ENCODE measurements around the gene RNASEH2A. TPM values are rescaled to one million over a fixed set of nuclear protein-coding genes. Genes with fewer than 3 reads are reported as not detected.
"Not testable (repeated sequence)": the region's sequence is repeated elsewhere in the genome, so short reads cannot be mapped to it uniquely, and the experiment has no call there.

The RNASEH2A gene
- polyA plus RNA-seq, 1 donor (not counting 4 experiments of a cell fraction or from before 2014, with no cell fraction given): 19.7 TPM

DNA sequence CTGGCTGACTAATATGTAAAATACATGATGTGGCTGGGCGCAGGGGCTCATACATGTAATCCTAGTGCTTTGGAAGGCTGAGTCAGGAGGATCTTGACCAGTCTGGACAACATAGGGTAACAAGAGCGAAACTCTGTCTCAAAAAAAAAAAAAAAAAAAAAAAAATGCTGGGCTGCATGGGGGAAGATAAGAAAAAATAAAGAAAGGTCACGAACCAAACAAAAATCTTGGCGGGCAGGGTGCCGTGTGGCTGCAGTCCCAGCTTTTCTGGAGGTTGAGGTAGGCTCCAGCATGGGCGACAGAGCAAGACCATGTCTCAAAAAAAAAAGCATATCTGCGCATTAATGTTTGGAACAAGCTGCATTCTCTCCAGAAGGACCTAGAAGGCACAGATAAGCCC lies 8.7 kb downstream of the RNASEH2A start:
- Histone ChIP-seq H3K4me3 (ENCODE audit: control insufficient read depth in 2 of 3, extremely low read depth in 1 of 3, insufficient read depth in 2 of 3, low read depth in 1 of 3, low read length in 3 of 3) (no peak overlapping the region), H3K9me3 (ENCODE audit: control insufficient read depth, low read depth, low read length) (no peaks in the 10 kb centered on the region), H2AFZ (ENCODE audit: control insufficient read depth, low read length) (no peak overlapping the region), H3K79me2 (ENCODE audit: control insufficient read depth, insufficient read depth, low read length) (no peaks in the 10 kb centered on the region), H3K36me3 (ENCODE audit: control insufficient read depth in 2 of 2, extremely low read depth in 1 of 2, insufficient read depth in 2 of 2, low read length in 2 of 2) (peaks cover 0 to 2% of the 10 kb centered on the region in 2 experiments), H3K4me1 (ENCODE audit: control insufficient read depth, extremely low read depth, insufficient read depth, low read length) (no peaks in the 10 kb centered on the region), H3K27me3 (ENCODE audit: control insufficient read depth, extremely low read depth, insufficient read depth, low read length) (no peaks in the 10 kb centered on the region), H3K4me2 (ENCODE audit: control insufficient read depth, extremely low read depth, insufficient read depth, low read depth, low read length) (no peak overlapping the region), H3K9ac (ENCODE audit: control insufficient read depth, extremely low read depth, insufficient read depth, low read length) (no peak overlapping the region), H3K9me1 (ENCODE audit: control insufficient read depth, extremely low read depth, insufficient read depth, low read length) (no peaks in the 10 kb centered on the region), H3K27ac (ENCODE audit: control insufficient read depth, insufficient read depth, low read length) (no peak overlapping the region), H4K20me1 (ENCODE audit: control insufficient read depth, extremely low read depth, insufficient read depth, low read length) (no peaks in the 10 kb centered on the region)
- no peak for DNase-seq (ENCODE audit: low read depth, low spot score)
- dilution Hi-C loops (cut with MboI; ENCODE audit: extremely low pct_ligation_motif_present, low sequenced_read_pairs): no loop called here
- no peak for FAIRE-seq
- TF ChIP-seq, protein P1, sequence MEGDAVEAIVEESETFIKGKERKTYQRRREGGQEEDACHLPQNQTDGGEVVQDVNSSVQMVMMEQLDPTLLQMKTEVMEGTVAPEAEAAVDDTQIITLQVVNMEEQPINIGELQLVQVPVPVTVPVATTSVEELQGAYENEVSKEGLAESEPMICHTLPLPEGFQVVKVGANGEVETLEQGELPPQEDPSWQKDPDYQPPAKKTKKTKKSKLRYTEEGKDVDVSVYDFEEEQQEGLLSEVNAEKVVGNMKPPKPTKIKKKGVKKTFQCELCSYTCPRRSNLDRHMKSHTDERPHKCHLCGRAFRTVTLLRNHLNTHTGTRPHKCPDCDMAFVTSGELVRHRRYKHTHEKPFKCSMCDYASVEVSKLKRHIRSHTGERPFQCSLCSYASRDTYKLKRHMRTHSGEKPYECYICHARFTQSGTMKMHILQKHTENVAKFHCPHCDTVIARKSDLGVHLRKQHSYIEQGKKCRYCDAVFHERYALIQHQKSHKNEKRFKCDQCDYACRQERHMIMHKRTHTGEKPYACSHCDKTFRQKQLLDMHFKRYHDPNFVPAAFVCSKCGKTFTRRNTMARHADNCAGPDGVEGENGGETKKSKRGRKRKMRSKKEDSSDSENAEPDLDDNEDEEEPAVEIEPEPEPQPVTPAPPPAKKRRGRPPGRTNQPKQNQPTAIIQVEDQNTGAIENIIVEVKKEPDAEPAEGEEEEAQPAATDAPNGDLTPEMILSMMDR (optimal IDR thresholded peaks at IDR 0.05 in 1 of 3, IDR thresholded peaks at IDR 0.05 in 1 of 3, conservative IDR thresholded peaks at IDR 0.05 in 1 of 3; ENCODE audit: extremely low read depth in 1 of 3, insufficient read depth in 2 of 3, low read length in 3 of 3): no peak
- no peak for TF ChIP-seq EZH2 (IDR thresholded peaks at IDR 0.05; ENCODE audit: low read length)

DNA sequence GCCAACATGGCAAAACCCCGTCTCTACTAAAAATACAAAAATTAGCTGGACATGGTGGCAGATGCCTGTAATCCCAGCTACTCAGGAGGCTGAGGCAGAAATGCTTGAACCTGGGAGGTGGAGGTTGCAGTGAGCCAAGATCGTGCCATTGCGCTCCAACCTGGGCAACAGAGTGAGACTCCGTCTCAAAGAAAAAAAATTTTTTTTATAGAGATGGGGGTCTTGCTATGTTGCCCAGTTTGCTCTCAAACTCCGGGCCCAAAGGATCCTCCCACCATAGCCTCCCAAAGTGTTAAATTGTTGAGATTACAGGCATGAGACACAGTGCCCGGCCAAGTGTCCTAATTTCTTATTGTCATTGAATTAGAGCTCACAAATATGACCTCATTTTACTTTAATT lies 10.8 kb downstream of the RNASEH2A start:
- H4K20me1 ChIP-seq (ENCODE audit: control insufficient read depth, extremely low read depth, insufficient read depth, low read length); H3K9ac ChIP-seq (ENCODE audit: control insufficient read depth, extremely low read depth, insufficient read depth, low read length); H3K4me2 ChIP-seq (ENCODE audit: control insufficient read depth, extremely low read depth, insufficient read depth, low read depth, low read length); H3K9me1 ChIP-seq (ENCODE audit: control insufficient read depth, extremely low read depth, insufficient read depth, low read length); DNase-seq (ENCODE audit: low read depth, low spot score); dilution Hi-C loops (cut with MboI; ENCODE audit: extremely low pct_ligation_motif_present, low sequenced_read_pairs); FAIRE-seq; H3K4me1 ChIP-seq (ENCODE audit: control insufficient read depth, extremely low read depth, insufficient read depth, low read length); H3K27ac ChIP-seq (ENCODE audit: control insufficient read depth, insufficient read depth, low read length); H3K36me3 ChIP-seq (ENCODE audit: control insufficient read depth in 2 of 2, extremely low read depth in 1 of 2, insufficient read depth in 2 of 2, low read length in 2 of 2); H2AFZ ChIP-seq (ENCODE audit: control insufficient read depth, low read length); H3K9me3 ChIP-seq (ENCODE audit: control insufficient read depth, low read depth, low read length); H3K27me3 ChIP-seq (ENCODE audit: control insufficient read depth, extremely low read depth, insufficient read depth, low read length); H3K79me2 ChIP-seq (ENCODE audit: control insufficient read depth, insufficient read depth, low read length); H3K4me3 ChIP-seq (ENCODE audit: control insufficient read depth in 2 of 3, extremely low read depth in 1 of 3, insufficient read depth in 2 of 3, low read depth in 1 of 3, low read length in 3 of 3): not testable (repeated sequence)

DNA sequence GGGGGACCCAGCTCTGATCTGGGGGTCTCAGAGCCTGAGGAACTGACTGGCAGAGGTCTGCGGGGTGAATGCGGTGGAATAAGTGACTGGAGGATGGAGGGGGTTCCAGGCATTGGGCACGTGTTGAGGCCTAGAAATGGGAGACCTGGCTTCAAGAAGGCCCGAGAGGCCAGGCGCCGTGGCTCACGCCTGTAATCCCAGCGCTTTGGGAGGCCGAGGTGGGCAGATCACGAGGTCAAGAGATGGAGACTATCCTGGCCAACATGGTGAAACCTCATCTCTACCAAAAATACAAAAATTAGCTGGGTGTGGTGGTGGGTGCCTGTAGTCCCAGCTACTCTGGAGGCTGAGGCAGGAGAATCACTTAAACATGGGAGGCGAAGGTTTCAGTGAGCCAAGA lies 11.4 kb downstream of the RNASEH2A start:
- H3K4me3 ChIP-seq (ENCODE audit: control insufficient read depth in 2 of 3, extremely low read depth in 1 of 3, insufficient read depth in 2 of 3, low read depth in 1 of 3, low read length in 3 of 3); FAIRE-seq; H4K20me1 ChIP-seq (ENCODE audit: control insufficient read depth, extremely low read depth, insufficient read depth, low read length); H3K27ac ChIP-seq (ENCODE audit: control insufficient read depth, insufficient read depth, low read length); H3K27me3 ChIP-seq (ENCODE audit: control insufficient read depth, extremely low read depth, insufficient read depth, low read length); H3K4me2 ChIP-seq (ENCODE audit: control insufficient read depth, extremely low read depth, insufficient read depth, low read depth, low read length); H3K9me3 ChIP-seq (ENCODE audit: control insufficient read depth, low read depth, low read length); H3K4me1 ChIP-seq (ENCODE audit: control insufficient read depth, extremely low read depth, insufficient read depth, low read length); H3K9ac ChIP-seq (ENCODE audit: control insufficient read depth, extremely low read depth, insufficient read depth, low read length); DNase-seq (ENCODE audit: low read depth, low spot score); H3K79me2 ChIP-seq (ENCODE audit: control insufficient read depth, insufficient read depth, low read length); dilution Hi-C loops (cut with MboI; ENCODE audit: extremely low pct_ligation_motif_present, low sequenced_read_pairs); H2AFZ ChIP-seq (ENCODE audit: control insufficient read depth, low read length); H3K36me3 ChIP-seq (ENCODE audit: control insufficient read depth in 2 of 2, extremely low read depth in 1 of 2, insufficient read depth in 2 of 2, low read length in 2 of 2); H3K9me1 ChIP-seq (ENCODE audit: control insufficient read depth, extremely low read depth, insufficient read depth, low read length): not testable (repeated sequence)
